OCI-LY1 (cell line): ENCODE measurements around the gene BBS9.
"Not testable (repeated sequence)": the region's sequence is repeated elsewhere in the genome, so short reads cannot be mapped to it uniquely, and the experiment has no call there.

Experiments used
- EZH2 ChIP-seq: fragments of 200-600 bp; sonication (generic), shearing (Covaris generic); IDR thresholded peaks from 2 replicates; pipeline ENCODE4 v1.8.0; 2017; ENCODE audit warnings: borderline replicate concordance, mixed run types, mild to moderate bottlenecking, antibody characterized with exemption, low read length, moderate library complexity, mixed read lengths
- TF ChIP-seq, protein P1 (sequence below): fragments of 200-600 bp; sonication (generic), shearing (Covaris generic); IDR thresholded peaks from 2 replicates; pipeline ENCODE4 v1.5.1; 2017; ENCODE audit warnings: mild to moderate bottlenecking, antibody characterized with exemption, low read length, moderate library complexity, mixed read lengths

DNA sequence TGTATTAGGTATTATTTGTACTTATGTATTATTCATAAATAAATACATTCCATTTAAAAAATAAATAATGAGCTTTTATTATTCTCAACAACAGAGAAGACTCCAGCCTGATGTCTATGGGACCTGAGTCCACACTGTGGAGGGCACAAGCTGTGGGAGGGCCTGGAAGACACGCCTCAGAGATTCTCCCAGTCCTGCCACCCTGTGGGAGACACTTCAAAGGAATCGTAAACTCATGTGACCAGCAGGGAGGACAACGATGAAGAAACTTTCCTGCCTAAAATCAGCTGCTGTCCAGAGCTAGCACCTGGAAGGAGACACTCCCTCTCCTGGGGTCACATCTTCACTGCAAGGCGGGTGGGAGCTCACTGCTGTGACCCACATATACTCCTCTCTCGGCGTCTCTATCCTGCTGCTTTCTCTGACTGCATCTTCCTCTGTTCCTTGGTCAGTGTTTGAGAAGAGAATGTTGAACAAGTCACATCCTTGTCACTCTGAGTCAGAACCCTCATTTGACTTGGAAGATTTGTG is 34.6 kb upstream of the BBS9 start:
- TF ChIP-seq, protein P1, sequence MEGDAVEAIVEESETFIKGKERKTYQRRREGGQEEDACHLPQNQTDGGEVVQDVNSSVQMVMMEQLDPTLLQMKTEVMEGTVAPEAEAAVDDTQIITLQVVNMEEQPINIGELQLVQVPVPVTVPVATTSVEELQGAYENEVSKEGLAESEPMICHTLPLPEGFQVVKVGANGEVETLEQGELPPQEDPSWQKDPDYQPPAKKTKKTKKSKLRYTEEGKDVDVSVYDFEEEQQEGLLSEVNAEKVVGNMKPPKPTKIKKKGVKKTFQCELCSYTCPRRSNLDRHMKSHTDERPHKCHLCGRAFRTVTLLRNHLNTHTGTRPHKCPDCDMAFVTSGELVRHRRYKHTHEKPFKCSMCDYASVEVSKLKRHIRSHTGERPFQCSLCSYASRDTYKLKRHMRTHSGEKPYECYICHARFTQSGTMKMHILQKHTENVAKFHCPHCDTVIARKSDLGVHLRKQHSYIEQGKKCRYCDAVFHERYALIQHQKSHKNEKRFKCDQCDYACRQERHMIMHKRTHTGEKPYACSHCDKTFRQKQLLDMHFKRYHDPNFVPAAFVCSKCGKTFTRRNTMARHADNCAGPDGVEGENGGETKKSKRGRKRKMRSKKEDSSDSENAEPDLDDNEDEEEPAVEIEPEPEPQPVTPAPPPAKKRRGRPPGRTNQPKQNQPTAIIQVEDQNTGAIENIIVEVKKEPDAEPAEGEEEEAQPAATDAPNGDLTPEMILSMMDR: not testable (repeated sequence)
- TF ChIP-seq EZH2: not testable (repeated sequence)
